HG03280 (cell line): Measurements from ENCODE around the gene HEPACAM.

ENCODE experiments used
- ATAC-seq: cut with Tn5 transposase; IDR thresholded peaks from one replicate; pipeline ENCODE4 v1.9.1; 2021; ENCODE audit warnings: mild to moderate bottlenecking, moderate library complexity; ENCODE audit not compliant: unreplicated experiment

The HEPACAM gene

DNA sequence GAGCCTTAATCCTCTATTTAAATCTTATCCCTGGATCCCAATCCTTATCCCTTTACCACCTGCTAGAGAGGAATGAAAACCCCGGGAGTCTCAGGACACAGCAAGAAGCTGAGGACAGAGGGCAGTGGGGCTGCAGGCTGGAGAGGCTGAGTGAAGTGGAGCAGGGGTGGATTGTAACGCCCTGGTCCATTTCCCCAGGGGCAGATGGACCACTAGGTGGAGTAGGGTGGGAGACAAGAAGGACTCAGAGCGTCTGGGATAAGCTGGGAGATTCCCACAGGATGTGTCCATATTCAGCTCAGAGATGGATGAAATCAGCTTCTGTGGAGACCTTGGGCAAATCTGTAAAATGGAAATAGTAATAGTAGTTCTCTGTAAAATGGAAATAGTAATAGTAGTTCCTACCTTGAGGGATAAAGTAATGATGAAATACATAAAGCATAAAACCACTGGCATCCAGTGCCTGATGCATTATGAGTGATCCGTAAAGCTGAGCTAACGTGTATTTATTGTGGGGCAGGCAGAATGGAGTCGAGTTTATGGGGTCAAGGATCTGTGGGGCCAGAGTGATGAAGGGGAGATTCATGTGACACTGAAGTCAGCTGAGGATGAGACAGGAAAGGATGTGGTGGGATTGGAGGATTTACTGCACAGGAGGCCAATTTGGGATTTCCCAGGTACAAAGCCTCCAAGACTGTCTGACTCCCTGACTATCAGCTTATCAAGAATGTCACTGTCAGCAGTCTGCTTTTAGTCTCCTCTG is 36.3 kb downstream of the HEPACAM start:
- ATAC-seq: no peak

DNA sequence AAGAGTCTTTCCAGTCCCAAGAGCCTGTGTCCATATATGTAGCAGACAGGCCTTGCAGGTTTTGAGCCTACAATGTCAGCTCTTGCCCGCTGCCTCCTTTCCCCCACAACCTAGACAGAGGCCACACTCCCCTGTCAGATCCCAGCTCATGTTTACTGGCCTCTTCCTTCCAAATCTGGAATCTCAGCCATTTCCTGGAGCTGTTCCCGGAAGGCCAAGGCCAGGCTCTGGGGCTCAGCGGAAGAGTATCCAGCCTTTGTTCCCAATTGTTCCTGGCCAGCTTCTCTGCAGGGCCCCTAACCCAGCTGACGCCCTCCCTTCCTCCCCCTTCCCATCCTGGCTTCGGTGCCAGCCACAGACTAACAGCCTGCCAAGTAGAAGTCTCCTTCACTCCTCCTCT is 37.1 kb downstream of the HEPACAM start:
- no peak for ATAC-seq

- ATAC-seq: no peak
Measured at GRCh38 chr11:124898263-124898680, 37.6 kb downstream of the HEPACAM start.

DNA sequence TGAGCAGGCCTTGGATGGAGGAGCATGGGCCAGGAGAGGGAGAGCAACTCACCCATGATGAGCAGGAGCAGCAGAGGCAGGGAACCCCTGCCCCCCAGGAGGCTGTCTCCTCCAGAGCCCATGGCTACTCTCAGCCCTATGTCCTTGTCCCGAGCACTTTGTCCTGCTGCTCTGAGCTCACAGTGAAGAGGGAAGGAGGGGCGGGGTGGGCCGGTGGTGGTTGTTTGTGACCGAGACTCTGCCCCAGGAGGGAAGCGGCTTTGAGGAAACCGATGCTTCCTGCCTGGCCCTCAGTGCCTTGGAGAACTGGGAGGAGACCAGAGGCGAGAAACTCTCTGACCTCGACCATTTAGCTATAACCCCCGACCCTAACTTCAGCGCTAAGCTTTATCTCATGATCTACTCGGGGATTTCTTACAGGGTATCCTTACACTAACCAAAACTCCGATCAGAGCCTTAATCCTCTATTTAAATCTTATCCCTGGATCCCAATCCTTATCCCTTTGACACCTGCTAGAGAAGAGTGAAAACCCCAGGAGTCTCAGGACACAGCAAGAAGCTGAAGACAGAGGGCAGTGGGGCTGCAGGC is 38.1 kb downstream of the HEPACAM start, which contains the start of gene ROBO4:
ROBO4 (minus strand) TSS at position 192 of the 589 bp plus-strand sequence; CDS start at position 122, 70 bp downstream.
- no peak for ATAC-seq

GRCh38 chr11:124896821-124897391 is 38.9 kb downstream of the HEPACAM start:
- no peak for ATAC-seq

GRCh38 chr11:124896071-124896750 is 39.6 kb downstream of the HEPACAM start:
- ATAC-seq: no peak

GRCh38 chr11:124895471-124895971 is 40.3 kb downstream of the HEPACAM start:
- no peak for ATAC-seq

- ATAC-seq: no peak
Measured at GRCh38 chr11:124894606-124895430, 41.0 kb downstream of the HEPACAM start.

DNA sequence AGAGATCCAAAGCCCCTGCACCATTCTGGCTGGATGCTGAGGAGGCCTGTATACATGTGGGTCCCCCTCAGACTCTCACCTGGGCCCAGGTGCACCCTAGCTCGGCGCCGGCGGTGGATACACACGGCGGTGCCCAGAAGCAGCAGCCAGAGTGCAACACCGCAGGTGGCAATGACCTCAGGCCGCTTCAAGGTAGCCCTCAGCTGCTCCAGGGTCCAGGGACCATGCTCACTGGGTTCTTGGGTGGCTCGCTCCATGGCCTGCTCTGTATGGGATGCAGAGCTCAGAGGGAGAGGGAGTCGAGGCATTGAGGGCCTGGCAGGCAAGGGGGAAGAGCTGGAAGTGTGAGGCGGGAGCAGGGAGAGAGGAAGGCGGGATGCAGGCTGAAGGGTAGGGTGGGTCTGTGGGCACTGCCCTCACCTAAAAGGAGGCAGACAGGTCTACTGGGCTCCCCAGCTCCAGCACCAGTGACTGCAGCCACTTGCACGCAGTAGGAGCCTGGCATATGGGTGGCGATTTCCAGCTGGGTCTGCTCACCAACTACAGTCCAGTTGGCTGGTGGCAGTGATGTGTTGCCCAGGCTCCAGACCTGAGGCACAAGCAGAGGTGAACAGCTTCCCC is 42.0 kb downstream of the HEPACAM start:
- ATAC-seq: no peak

DNA sequence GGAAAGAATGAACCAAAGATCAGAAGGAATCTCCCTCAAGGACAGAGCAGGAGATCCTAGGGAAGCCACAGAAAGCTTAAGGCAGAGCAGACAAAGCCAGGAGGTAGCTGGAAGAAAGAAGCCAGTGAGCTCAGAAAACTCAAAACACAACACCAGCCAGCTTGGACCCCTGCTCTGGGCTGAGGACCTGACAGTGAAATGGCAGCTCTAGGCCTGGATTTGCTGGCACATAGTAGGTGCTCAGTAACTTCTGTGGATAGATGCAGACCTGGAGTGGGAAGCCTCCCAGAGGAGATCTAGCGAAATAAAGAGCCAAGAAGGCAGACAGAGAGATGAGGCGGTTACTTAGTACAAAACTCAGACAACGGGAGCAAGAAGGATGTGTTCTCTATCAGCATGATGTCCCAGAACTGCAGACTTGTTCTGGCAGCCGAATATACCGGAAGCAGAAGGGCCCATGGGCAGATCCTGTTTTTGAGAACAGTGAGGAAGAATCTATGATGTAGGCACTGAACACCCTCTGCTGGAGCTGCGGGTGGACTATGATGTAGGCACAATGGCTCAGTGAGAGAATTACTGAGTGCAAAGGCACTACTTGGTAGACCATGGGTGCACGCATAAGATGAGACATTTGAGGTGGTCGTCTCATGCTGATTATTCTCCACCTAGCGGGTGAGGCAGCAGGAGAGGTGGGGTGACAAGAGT is 42.9 kb downstream of the HEPACAM start:
- no peak for ATAC-seq

DNA sequence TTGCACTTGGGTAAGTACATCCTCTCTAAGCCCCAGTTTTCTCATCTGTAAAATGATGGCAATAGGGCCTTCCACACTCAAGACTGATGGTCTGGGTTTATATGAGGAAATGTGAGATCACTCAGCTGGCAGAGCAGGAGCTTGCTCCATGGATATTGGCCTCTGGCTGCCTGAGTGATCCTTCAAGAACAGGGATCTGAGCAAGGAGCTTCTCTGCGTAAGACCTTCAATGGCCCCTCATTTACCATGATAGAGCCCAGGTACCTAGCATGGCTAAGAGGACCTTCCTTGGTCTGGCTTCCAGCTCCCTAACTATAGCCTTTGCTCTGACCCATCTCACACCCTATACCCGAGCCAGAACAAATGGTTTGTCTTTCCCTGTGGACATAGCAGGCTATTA is 43.7 kb downstream of the HEPACAM start:
- ATAC-seq: no peak

GRCh38 chr11:124891373-124891861 is 44.4 kb downstream of the HEPACAM start:
- ATAC-seq: no peak

DNA sequence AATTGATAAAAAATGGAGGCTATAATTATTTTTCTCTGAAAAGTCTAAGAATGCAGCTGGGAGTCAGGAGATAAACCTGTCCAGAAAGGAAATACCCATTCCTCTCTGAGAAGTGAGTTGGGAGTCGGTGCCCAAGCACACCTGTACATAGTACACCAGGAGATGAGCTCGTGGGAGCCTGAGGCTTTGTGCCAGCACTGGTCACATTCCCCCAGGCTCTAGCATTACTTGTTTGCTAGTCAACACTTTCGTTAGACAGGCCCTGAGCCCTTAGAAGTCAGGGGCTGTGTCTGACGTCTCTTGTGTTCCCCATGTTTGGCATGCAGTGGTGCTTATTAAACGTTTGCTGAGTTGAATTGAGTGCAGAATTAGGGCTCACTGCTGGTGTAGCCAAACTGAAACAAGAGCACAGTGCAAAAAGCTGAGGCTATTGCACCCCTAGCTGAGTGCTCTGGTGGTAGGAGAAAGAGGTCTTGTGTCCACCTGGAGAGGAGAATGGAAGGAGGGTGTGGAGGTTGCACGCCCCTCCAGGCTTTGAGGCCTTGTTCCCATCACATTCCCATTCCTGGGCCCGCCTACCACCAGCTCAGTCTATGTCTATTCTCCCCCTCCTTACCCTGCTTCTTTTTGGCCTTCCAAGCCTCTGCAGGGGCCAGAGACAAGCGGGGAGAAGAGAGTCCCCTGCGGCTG is 45.0 kb downstream of the HEPACAM start:
- no peak for ATAC-seq

- ATAC-seq: no peak
Measured at GRCh38 chr11:124890151-124890550, 45.7 kb downstream of the HEPACAM start.

DNA sequence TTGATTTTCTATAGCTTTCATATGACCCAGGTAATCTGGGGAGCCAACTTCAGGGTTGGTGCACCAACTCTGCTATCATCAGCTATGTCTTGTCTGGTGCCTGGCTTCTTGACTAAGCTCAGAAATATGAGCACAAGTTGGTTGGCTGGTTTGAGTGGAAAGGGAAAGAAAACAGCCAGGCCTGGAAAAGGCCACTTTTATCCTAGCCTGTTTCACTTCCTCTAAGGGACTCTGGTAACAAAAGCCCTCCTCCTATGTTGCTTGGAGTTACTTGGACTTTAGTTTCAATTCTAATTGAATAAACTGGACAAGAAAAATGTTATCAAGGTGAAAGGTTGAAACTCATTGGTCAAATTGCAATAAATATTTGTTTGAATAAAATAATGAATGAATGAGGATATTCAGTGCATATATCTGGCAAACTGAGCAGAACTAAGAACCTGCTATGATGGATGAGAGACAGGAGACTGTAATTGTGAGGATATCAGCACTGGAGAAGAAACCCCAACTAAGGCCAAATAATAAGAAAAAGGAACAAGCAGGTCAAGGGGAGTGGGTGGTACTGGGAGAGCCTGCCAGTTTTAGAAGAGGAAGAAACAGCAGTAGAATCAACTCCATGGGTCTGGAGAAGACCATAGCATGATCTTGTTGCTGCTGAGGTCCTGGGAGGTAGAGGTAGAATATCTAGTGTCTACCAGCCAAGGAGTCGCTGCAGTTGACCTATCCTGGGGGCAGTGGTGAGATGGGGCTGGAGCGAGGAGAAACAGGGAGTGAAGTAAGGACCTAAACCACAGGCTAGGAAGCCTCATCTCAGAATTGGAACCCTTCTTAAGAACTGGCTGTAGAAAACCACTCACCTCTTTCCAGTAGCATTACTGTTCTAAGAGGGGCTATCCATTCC is 46.4 kb downstream of the HEPACAM start:
- no peak for ATAC-seq

- no peak for ATAC-seq
Measured at GRCh38 chr11:124887667-124888013, 48.2 kb downstream of the HEPACAM start.

DNA sequence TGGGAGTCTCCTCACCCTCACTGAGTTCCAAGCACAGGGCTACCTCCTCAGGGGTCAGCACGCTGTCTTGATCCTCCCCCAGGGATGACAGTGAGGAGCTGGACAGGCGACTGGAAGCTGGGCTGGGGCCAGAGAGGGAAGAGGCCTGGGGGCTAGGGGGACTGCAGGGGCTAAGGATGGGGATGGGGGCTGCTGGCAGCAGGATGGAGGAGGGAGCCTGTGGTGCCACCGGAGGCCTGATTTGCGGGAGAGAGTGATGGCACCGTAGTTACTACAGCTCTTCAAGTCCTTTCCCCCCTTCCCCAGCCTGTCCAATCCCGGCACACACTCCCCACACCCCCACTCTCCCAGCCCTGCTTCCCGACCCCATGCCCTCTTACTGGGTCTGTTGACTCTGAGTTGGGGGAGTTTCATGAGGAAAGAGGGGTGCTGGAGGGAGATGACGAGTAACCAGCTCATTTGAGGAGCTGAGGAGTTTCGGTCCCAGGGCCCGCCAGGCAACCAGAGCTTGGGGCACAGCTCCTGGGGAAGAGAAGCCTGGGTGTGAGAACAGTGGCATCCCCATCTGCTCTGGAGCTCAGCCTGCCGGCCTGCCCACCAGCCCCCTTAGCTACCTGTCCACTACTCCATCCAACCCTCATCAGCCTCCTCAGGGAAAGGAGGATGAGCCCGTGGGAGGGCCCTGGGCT is 48.7 kb downstream of the HEPACAM start:
- no peak for ATAC-seq
